ENCODE data around the gene CCDC187. TPM values are rescaled to one million over a fixed set of nuclear protein-coding genes. Genes with fewer than 3 reads are reported as not detected.

CCDC187 gene
- total RNA-seq, 6 experiments from 2014 or later = 0.09 to 0.80 (median 0.62) TPM; not detected in 3

DNA sequence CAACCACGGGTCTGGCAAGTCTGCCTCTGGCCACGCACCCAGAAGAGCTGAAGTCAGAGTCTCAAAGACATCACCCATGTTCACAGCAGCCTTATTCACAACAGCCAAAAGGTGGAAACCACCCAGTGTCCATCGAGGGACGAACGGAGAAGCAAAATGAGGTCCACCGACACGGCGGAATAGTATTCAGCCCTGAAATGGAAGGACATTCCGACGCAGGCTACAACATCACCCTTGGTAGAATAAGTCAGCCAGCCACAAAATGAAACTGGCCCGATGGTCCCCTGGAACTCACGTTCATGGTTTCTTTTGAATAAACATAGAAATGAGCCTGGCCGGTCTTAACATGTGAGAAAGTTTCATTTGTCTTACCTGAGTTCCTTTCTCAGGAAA lies 16.9 kb downstream of the CCDC187 start:
- no peak for DNase-seq
- Histone ChIP-seq H3K27ac (no peak overlapping the region), H3K9me3 (no peaks in the 10 kb centered on the region), H3K36me3 (no peaks in the 10 kb centered on the region), H3K4me1 (peaks cover 0 to 5% (median 2%) of the 10 kb centered on the region in 4 donors), H3K4me3 (no peak overlapping the region), H3K27me3 (no peaks in the 10 kb centered on the region)
- TF ChIP-seq, protein P1, sequence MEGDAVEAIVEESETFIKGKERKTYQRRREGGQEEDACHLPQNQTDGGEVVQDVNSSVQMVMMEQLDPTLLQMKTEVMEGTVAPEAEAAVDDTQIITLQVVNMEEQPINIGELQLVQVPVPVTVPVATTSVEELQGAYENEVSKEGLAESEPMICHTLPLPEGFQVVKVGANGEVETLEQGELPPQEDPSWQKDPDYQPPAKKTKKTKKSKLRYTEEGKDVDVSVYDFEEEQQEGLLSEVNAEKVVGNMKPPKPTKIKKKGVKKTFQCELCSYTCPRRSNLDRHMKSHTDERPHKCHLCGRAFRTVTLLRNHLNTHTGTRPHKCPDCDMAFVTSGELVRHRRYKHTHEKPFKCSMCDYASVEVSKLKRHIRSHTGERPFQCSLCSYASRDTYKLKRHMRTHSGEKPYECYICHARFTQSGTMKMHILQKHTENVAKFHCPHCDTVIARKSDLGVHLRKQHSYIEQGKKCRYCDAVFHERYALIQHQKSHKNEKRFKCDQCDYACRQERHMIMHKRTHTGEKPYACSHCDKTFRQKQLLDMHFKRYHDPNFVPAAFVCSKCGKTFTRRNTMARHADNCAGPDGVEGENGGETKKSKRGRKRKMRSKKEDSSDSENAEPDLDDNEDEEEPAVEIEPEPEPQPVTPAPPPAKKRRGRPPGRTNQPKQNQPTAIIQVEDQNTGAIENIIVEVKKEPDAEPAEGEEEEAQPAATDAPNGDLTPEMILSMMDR (IDR thresholded peaks at IDR 0.05) = no peak
- no peak for TF ChIP-seq POLR2A (IDR thresholded peaks at IDR 0.05)
- intact Hi-C loops (cut with DNase I) = no loop called here
- ATAC-seq = no peak
- WGBS (ENCODE audit: insufficient coverage, low coverage, low lambda C conversion rate, missing lambda C conversion rate) = 80% methylated on average over 4 of the region's 13 CpGs

DNA sequence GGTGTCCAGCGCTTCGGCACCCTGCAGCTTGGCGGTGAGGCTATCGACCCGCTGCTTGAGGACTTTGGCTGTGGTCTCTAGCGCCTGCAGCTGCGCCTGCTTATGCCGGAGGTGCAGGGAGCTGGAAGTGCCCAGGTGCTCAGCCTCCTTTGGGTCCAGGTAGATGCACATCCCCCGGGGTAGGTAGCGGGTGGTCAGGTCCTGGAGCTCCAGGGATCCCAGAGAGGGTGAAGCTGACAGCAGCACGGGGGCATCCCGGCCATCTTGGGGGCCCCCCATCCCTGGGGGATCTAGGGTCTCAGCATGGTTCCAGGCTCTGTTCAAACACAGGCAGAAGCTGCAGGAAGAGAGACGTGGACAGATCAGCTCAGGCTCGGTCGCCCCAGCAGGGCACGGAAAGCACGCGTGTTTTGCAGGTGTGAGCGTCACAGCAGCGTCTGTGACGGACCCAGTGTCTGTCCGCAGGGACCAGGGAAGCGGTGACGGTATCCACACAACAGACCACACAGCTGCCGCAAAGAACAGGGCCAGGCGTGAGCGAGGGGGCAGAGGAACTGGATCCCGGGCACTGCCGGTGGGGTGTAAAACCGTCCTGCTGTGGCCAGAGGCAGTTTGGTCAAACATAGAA lies 17.4 kb downstream of the CCDC187 start:
- no peak for DNase-seq
- Histone ChIP-seq H3K27ac (no peak overlapping the region), H3K36me3 (no peaks in the 10 kb centered on the region), H3K4me1 (peaks cover 0 to 5% (median 2%) of the 10 kb centered on the region in 4 donors), H3K9me3 (no peaks in the 10 kb centered on the region), H3K27me3 (no peaks in the 10 kb centered on the region), H3K4me3 (no peak overlapping the region)
- intact Hi-C loops (cut with DNase I) = no loop called here
- 60% methylated on average over 1 of the region's 30 CpGs for WGBS (ENCODE audit: insufficient coverage, low coverage, low lambda C conversion rate, missing lambda C conversion rate)
- TF ChIP-seq, protein P1 (IDR thresholded peaks at IDR 0.05) = no peak
- no peak for TF ChIP-seq POLR2A (IDR thresholded peaks at IDR 0.05)
- no peak for ATAC-seq

DNA sequence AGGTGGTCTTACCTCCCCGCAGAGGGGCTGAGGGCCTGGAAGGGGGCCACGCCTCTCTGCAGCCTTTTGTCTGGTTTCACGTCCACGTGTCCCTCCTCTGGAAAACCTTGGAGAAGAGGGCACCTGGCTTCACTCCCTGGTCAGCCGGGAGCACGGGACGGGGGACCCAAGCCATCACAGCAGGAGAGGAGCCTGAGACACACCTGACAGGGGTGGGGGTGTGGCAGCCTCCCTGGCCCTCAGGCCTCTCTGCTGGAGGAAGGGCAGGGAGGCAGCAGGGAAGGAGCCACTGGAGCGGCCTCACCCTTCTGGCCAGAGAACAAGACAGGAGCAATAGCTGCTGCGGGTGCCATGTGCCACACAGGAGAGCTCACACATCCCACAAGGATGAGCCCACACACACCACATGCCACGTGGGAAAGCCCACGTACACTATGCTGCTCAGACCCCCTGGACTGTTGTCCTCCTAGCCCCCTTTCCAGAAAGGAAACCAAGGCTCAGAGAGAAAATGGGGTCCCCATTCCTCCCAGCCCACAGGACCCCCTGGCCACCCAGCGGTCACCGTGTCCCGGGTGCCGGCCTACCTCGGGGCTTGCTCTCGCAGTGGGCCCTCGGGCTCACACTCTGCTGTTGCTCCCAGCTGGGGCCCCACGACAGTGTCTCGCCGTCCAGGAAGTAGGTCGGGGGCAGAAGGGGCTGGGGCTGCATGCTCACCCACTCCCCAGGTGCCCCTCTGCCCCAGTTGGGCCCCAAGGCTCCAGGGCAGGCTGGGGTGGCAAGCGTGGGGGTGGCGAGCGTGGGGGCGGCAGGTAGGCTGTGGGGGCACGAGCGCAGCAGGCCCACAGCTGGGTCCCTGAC lies 18.2 kb downstream of the CCDC187 start:
- 40% methylated on average over 1 of the region's 28 CpGs for WGBS (ENCODE audit: insufficient coverage, low coverage, low lambda C conversion rate, missing lambda C conversion rate)
- H3K27me3 ChIP-seq = no peaks in the 10 kb centered on the region
- TF ChIP-seq, protein P1 (IDR thresholded peaks at IDR 0.05) = no peak
- no peak for TF ChIP-seq POLR2A (IDR thresholded peaks at IDR 0.05)
- peak in 1 of 3 donors; percentile 18 for DNase-seq
- H3K27ac ChIP-seq = no peak overlapping the region
- no peaks in the 10 kb centered on the region for H3K36me3 ChIP-seq
- H3K4me3 ChIP-seq = no peak overlapping the region
- no peak for ATAC-seq
- no peaks in the 10 kb centered on the region for H3K9me3 ChIP-seq
- H3K4me1 ChIP-seq = peaks cover 0 to 5% (median 2%) of the 10 kb centered on the region in 4 donors
- intact Hi-C loops (cut with DNase I) = no loop called here

DNA sequence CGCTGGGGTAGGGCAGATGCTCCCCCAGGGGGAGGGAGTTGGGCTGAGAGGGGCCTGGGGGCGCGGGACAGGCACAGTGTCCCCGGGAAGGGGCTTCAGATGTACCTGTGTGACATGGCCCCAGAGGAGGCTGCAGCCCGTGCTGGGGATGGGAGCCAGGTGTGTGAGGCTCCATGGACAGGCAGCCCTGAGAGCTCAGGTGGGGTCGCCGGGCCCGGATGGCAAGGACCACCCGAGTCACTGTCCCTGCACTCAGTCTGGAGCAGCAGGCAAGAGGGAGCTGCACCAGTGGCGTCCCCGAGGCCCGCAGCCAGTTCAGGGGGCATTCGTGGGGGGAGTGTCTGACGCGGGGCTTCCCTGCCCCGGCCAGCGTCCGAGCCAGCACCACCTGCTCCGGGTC lies 18.9 kb downstream of the CCDC187 start:
- TF ChIP-seq, protein P1 (IDR thresholded peaks at IDR 0.05) = no peak
- TF ChIP-seq POLR2A (IDR thresholded peaks at IDR 0.05) = no peak
- Histone ChIP-seq H3K27ac (no peak overlapping the region), H3K9me3 (no peaks in the 10 kb centered on the region), H3K4me1 (peaks cover 0 to 5% (median 2%) of the 10 kb centered on the region in 4 donors), H3K36me3 (no peaks in the 10 kb centered on the region), H3K4me3 (no peak overlapping the region), H3K27me3 (no peaks in the 10 kb centered on the region)
- no CpG with 5 or more reads among the region's 19 CpGs for WGBS (ENCODE audit: insufficient coverage, low coverage, low lambda C conversion rate, missing lambda C conversion rate)
- intact Hi-C loops (cut with DNase I) = no loop called here
- DNase-seq (peak in 1 of 3 donors; percentile 15), ATAC-seq (no peak)

Measured in right lobe of liver (tissue), 6 donors.